HCT116 (cell line): ENCODE results near the gene CA12. TPM values are rescaled to one million over a fixed set of nuclear protein-coding genes. Genes with fewer than 3 reads are reported as not detected.

Source experiments
- ATAC-seq: fragments of 200-7000 bp; cut with Tn5 transposase; 2 replicates; pipeline ENCODE4 v1.9.1; 2020; ENCODE audit warnings: mild to moderate bottlenecking, moderate library complexity
- BruUV-seq: library from RNA; stranded (reverse); fragments of 400-500 nt; replicated peaks from 2 replicates; lab custom pipeline; 2021; lab: Mats Ljungman, UMichigan
- CTCF ChIA-PET: fragments of 300-600 bp; sonication (Branson Sonifier 250); formaldehyde crosslinking; loops from one replicate; lab custom pipeline; 2021; ENCODE audit warnings: antibody characterized with exemption; lab: Charles Lee
- POLR2A ChIA-PET: fragments of 300-600, 350-600 bp; sonication (Branson Sonifier 250); formaldehyde crosslinking; loops from one replicate; lab custom pipeline; 2021; ENCODE audit warnings: antibody characterized with exemption; lab: Charles Lee
- RAD21 ChIA-PET, 2 experiments: fragments of 300-600 bp; sonication (Branson Sonifier 250); formaldehyde crosslinking; loops; one replicate each; lab custom pipeline; 2023; ENCODE audit warnings: low total read pairs in 2 of 2; ENCODE audit not compliant: uncharacterized antibody in 2 of 2, unreplicated experiment in 2 of 2, low non-redundant PET in 1 of 2; lab: Charles Lee
- DNase-seq: peaks from one replicate; pipeline ENCODE4 v3.0.0-alpha.2; 2010; ENCODE audit warnings: low read depth, low spot score
- H2AFZ ChIP-seq: fragments of 200-600 bp; shearing (Covaris generic), sonication (generic); 2 replicates; pipeline ENCODE4 v1.6.1; 2017; ENCODE audit warnings: low read depth, mixed run types, mixed read lengths, antibody characterized with exemption, low read length; ENCODE audit not compliant: poor library complexity, severe bottlenecking
- H3K27ac ChIP-seq: 2 replicates; pipeline ENCODE4 v1.5.1; 2012; ENCODE audit warnings: low read depth, low read length
- H3K27me3 ChIP-seq: fragments of 200-600 bp; sonication (generic); 2 replicates; pipeline ENCODE4 v1.6.1; 2016; ENCODE audit warnings: mixed run types, low read length, mixed read lengths; ENCODE audit not compliant: insufficient read depth
- H3K36me3 ChIP-seq, 2 experiments: fragments of 200-500 bp in 1 of 2; fragments of 200-600 bp in 1 of 2; sonication (Bioruptor generic) in 1 of 2; sonication (generic) in 1 of 2; 2 replicates each; pipeline versions ENCODE4 v1.5.1 to v1.6.1; 2014 to 2016; ENCODE audit warnings: low read length in 2 of 2, inconsistent platforms in 1 of 2, mixed read lengths in 1 of 2, mixed run types in 1 of 2; ENCODE audit not compliant: insufficient read depth in 2 of 2, control insufficient read depth in 1 of 2
- H3K4me1 ChIP-seq, 2 experiments: fragments of 200-600 bp in 1 of 2; sonication (generic) in 1 of 2; 2 replicates each; pipeline versions ENCODE4 v1.5.1 to v1.6.1; 2012 to 2017; ENCODE audit warnings: low read length in 2 of 2, inconsistent platforms in 1 of 2, mild to moderate bottlenecking in 1 of 2, mixed read lengths in 1 of 2, mixed run types in 1 of 2, moderate library complexity in 1 of 2; ENCODE audit not compliant: insufficient read depth in 2 of 2, control insufficient read depth in 1 of 2
- H3K4me2 ChIP-seq: fragments of 200-600 bp; sonication (generic); 2 replicates; pipeline ENCODE4 v1.6.1; 2017; ENCODE audit warnings: mixed run types, low read length, mixed read lengths
- H3K4me3 ChIP-seq, 2 experiments: fragments of 200-600 bp in 1 of 2; sonication (generic) in 1 of 2; replicated peaks in 1 of 2; 2 replicates each; pipeline ENCODE4 v1.5.1; 2011 to 2016; ENCODE audit warnings: low read length in 2 of 2, control low read depth in 1 of 2, low read depth in 1 of 2, mild to moderate bottlenecking in 1 of 2, mixed read lengths in 1 of 2, mixed run types in 1 of 2
- H3K79me2 ChIP-seq: fragments of 200-600 bp; sonication (generic); 2 replicates; pipeline ENCODE4 v1.6.1; 2017; ENCODE audit warnings: mild to moderate bottlenecking, mixed run types, low read length, moderate library complexity, mixed read lengths; ENCODE audit not compliant: insufficient read depth
- H3K9ac ChIP-seq: fragments of 200-600 bp; sonication (generic); 2 replicates; pipeline ENCODE4 v1.6.1; 2016; ENCODE audit warnings: low read length, mixed read lengths
- H3K9me2 ChIP-seq: fragments of 200-600 bp; sonication (generic), shearing (Covaris generic); 2 replicates; pipeline ENCODE4 v1.6.1; 2017; ENCODE audit warnings: mixed run types, mild to moderate bottlenecking, moderate library complexity; ENCODE audit not compliant: insufficient read depth
- H3K9me3 ChIP-seq, 2 experiments: fragments of 200-500 bp in 1 of 2; fragments of 200-600 bp in 1 of 2; sonication (Bioruptor generic) in 1 of 2; sonication (generic) in 1 of 2; 2 replicates each; pipeline ENCODE4 v1.6.1; 2014 to 2017; ENCODE audit warnings: low read length in 2 of 2, mixed read lengths in 2 of 2, inconsistent platforms in 1 of 2, low read depth in 1 of 2, mild to moderate bottlenecking in 1 of 2, mixed run types in 1 of 2, moderate library complexity in 1 of 2; ENCODE audit not compliant: control insufficient read depth in 1 of 2, insufficient read depth in 1 of 2
- H4K20me1 ChIP-seq: fragments of 200-600 bp; sonication (generic), shearing (Covaris generic); 2 replicates; pipeline ENCODE4 v1.6.1; 2017; ENCODE audit warnings: mixed run types, mild to moderate bottlenecking, moderate library complexity; ENCODE audit not compliant: insufficient read depth
- ATF3 ChIP-seq: IDR thresholded peaks from 2 replicates; pipeline ENCODE4 v1.6.1; 2012
- CBX3 ChIP-seq: IDR thresholded peaks from 2 replicates; pipeline ENCODE4 v1.6.1; 2012; ENCODE audit warnings: low read depth
- CTCF ChIP-seq, 3 experiments: fragments of 200-600 bp in 1 of 3; sonication (generic) in 1 of 3; IDR thresholded peaks in 2 of 3; conservative IDR thresholded peaks in 1 of 3; 2 replicates each; pipeline ENCODE4 v1.5.1; 2012 to 2017; ENCODE audit warnings: low read depth in 2 of 3, low read length in 2 of 3, antibody characterized with exemption in 1 of 3, borderline replicate concordance in 1 of 3, control low read depth in 1 of 3, mild to moderate bottlenecking in 1 of 3, mixed read lengths in 1 of 3, mixed run types in 1 of 3, moderate library complexity in 1 of 3; ENCODE audit not compliant: insufficient read depth in 1 of 3
- EGR1 ChIP-seq: IDR thresholded peaks from 2 replicates; pipeline ENCODE4 v1.6.1; 2012; ENCODE audit warnings: low read depth
- ELF1 ChIP-seq: IDR thresholded peaks from 2 replicates; pipeline ENCODE4 v1.6.1; 2012; ENCODE audit warnings: low read depth, borderline replicate concordance
- EZH2 ChIP-seq: fragments of 200-600 bp; sonication (generic); IDR thresholded peaks from 2 replicates; pipeline ENCODE4 v1.6.1; 2017; ENCODE audit warnings: antibody characterized with exemption, mixed run types
- EZH2phosphoT487 ChIP-seq: fragments of 200-600 bp; IDR thresholded peaks from 2 replicates; pipeline ENCODE4 v1.6.1; 2018; ENCODE audit warnings: antibody characterized with exemption, borderline replicate concordance
- FOSL1 ChIP-seq: IDR thresholded peaks from 2 replicates; pipeline ENCODE4 v1.6.1; 2012; ENCODE audit warnings: low read depth
- SIN3A ChIP-seq: IDR thresholded peaks from 2 replicates; pipeline ENCODE4 v1.6.1; 2012; ENCODE audit warnings: low read depth
- ZBTB33 ChIP-seq: IDR thresholded peaks from 2 replicates; pipeline ENCODE4 v1.6.1; 2011; ENCODE audit warnings: mild to moderate bottlenecking, low read length, moderate library complexity; ENCODE audit not compliant: insufficient replicate concordance; ENCODE audit errors: extremely low read depth
- ZFX ChIP-seq: fragments of 450-650 bp; IDR thresholded peaks from 2 replicates; pipeline ENCODE4 v1.6.1; 2017
- ZNF274 ChIP-seq: fragments of 200-500 bp; sonication (Bioruptor generic); IDR thresholded peaks from 2 replicates; pipeline ENCODE4 v1.6.1; 2014; ENCODE audit warnings: mild to moderate bottlenecking, low read depth, low read length, inconsistent platforms
- intact Hi-C: fragments of 100-400 bp; cut with micrococcal nuclease; formaldehyde crosslinking; loops from 2 replicates; pipeline ENCODE4 v1.10.0; 2022
- total RNA-seq: library from RNA; stranded (reverse); gene quantifications from one replicate; pipeline ENCODE4 v1.2.1, GENCODE V29; 2021; ENCODE audit not compliant: unreplicated experiment

CA12 gene
- total RNA-seq, 1 experiment from 2014 or later = 1.8 TPM

GRCh38 chr15:63305260-63305659 is 76.4 kb downstream of the CA12 start:
- ChIA-PET CTCF (no interaction called here), POLR2A (no interaction called here), RAD21 (no interaction called here)
- Histone ChIP-seq H2AFZ (no peak overlapping the region), H3K9me2 (no peaks in the 10 kb centered on the region), H3K4me1 (no peaks in the 10 kb centered on the region), H3K27ac (no peak overlapping the region), H3K4me3 (no peak overlapping the region), H3K4me2 (no peak overlapping the region), H3K27me3 (no peaks in the 10 kb centered on the region), H3K79me2 (no peaks in the 10 kb centered on the region), H4K20me1 (no peaks in the 10 kb centered on the region), H3K36me3 (no peaks in the 10 kb centered on the region), H3K9me3 (no peaks in the 10 kb centered on the region), H3K9ac (no peak overlapping the region)
- no peak for ATAC-seq
- TF ChIP-seq ELF1 (no peak), SIN3A (no peak), CTCF (IDR thresholded peaks at IDR 0.05 in 2 of 3, conservative IDR thresholded peaks at IDR 0.05 in 1 of 3; ENCODE audit: borderline replicate concordance in 1 of 3, insufficient read depth in 1 of 3, low read depth in 2 of 3, low read length in 2 of 3) (no peak), ATF3 (no peak), CBX3 (no peak), EZH2phosphoT487 (no peak), ZFX (no peak), ZBTB33 (no peak), EGR1 (no peak), FOSL1 (no peak), ZNF274 (no peak), EZH2 (no peak)
- DNase-seq = no peak
- intact Hi-C loops = no loop called here
- no TSS peak for BruUV-seq
